ENCODE measurements around the gene OASL. TPM values are rescaled to one million over a fixed set of nuclear protein-coding genes. Genes with fewer than 3 reads are reported as not detected.
"Not testable (repeated sequence)": the region's sequence is repeated elsewhere in the genome, so short reads cannot be mapped to it uniquely, and the experiment has no call there.

OASL gene
- total RNA-seq, 4 donors from 2014 or later = 2.4 to 9.7 (median 6.6) TPM

DNA sequence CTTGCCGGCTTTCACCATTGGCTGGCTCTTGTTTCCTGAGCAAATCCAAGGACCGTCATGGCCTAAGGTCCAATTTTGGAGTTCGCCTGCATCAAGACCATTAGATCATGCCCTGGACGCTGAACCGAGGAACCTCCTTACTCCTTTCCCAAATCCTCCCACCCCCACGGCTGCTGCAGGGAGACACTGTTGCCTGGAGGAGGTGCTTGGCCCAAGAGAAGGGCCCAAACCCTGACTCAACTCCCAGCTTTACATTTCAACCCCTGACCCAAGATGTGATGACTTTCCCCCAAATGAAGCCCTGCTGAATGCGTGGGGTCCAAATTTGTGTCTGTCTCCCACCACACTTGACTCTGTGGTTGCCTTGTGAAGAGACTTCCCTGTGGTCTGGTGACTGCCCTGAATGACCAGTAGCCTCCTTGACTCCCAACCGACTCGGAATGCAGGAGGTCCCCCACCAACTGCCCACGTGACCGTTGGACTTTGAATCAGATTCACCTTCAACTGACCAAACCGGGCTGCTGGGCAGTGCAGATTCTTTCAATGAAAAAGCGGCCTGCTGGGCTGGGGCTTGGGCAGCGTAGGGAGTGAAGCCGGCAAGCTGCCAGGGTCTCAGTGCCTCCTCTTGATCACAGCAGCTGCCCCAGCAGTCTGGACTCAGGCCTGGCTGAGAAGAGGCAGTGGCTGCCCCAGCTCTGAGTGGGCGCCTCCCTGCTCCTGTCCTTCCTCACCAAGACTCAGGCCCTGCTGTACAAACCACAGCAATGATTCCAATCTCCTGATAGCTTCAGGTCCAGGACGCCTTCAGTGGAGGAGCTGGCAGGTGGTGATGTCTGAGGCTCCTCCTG lies 46.7 kb upstream of the OASL start:
- no peaks in the 10 kb centered on the region for H3K9me3 ChIP-seq
- no peak for TF ChIP-seq POLR2A (IDR thresholded peaks at IDR 0.05)
- TF ChIP-seq, protein P1, sequence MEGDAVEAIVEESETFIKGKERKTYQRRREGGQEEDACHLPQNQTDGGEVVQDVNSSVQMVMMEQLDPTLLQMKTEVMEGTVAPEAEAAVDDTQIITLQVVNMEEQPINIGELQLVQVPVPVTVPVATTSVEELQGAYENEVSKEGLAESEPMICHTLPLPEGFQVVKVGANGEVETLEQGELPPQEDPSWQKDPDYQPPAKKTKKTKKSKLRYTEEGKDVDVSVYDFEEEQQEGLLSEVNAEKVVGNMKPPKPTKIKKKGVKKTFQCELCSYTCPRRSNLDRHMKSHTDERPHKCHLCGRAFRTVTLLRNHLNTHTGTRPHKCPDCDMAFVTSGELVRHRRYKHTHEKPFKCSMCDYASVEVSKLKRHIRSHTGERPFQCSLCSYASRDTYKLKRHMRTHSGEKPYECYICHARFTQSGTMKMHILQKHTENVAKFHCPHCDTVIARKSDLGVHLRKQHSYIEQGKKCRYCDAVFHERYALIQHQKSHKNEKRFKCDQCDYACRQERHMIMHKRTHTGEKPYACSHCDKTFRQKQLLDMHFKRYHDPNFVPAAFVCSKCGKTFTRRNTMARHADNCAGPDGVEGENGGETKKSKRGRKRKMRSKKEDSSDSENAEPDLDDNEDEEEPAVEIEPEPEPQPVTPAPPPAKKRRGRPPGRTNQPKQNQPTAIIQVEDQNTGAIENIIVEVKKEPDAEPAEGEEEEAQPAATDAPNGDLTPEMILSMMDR (IDR thresholded peaks at IDR 0.05) = no peak
- no peak for DNase-seq
- no peaks in the 10 kb centered on the region for H3K4me1 ChIP-seq
- no peaks in the 10 kb centered on the region for H3K36me3 ChIP-seq
- no peak overlapping the region for H3K4me3 ChIP-seq
- intact Hi-C loops (cut with DNase I) = no loop called here
- no peak overlapping the region for H3K27ac ChIP-seq
- no peaks in the 10 kb centered on the region for H3K27me3 ChIP-seq
- WGBS, 2 donors = 88 to 93% methylated on average over 10 to 12 of the region's 17 CpGs

GRCh38 chr12:121085069-121085468 lies 46.0 kb upstream of the OASL start:
- intact Hi-C loops (cut with DNase I) = no loop called here
- DNase-seq = no peak
- TF ChIP-seq, protein P1 (IDR thresholded peaks at IDR 0.05) = no peak
- TF ChIP-seq POLR2A (IDR thresholded peaks at IDR 0.05) = no peak
- no peaks in the 10 kb centered on the region for H3K27me3 ChIP-seq
- 69 to 70% methylated on average over 3 to 4 of the region's 4 CpGs for WGBS, 2 donors
- no peaks in the 10 kb centered on the region for H3K4me1 ChIP-seq
- no peak overlapping the region for H3K4me3 ChIP-seq
- H3K9me3 ChIP-seq = no peaks in the 10 kb centered on the region
- no peaks in the 10 kb centered on the region for H3K36me3 ChIP-seq
- no peak overlapping the region for H3K27ac ChIP-seq

GRCh38 chr12:121084229-121084628 lies 45.2 kb upstream of the OASL start:
- H3K27ac ChIP-seq = no peak overlapping the region
- intact Hi-C loops (cut with DNase I) = no loop called here
- H3K9me3 ChIP-seq = no peaks in the 10 kb centered on the region
- no peaks in the 10 kb centered on the region for H3K4me1 ChIP-seq
- H3K4me3 ChIP-seq = no peak overlapping the region
- TF ChIP-seq POLR2A (IDR thresholded peaks at IDR 0.05) = no peak
- TF ChIP-seq, protein P1 (IDR thresholded peaks at IDR 0.05) = no peak
- WGBS, 2 donors = 61 to 81% methylated on average over 3 of the region's 3 CpGs
- H3K36me3 ChIP-seq = no peaks in the 10 kb centered on the region
- no peaks in the 10 kb centered on the region for H3K27me3 ChIP-seq
- DNase-seq = no peak

DNA sequence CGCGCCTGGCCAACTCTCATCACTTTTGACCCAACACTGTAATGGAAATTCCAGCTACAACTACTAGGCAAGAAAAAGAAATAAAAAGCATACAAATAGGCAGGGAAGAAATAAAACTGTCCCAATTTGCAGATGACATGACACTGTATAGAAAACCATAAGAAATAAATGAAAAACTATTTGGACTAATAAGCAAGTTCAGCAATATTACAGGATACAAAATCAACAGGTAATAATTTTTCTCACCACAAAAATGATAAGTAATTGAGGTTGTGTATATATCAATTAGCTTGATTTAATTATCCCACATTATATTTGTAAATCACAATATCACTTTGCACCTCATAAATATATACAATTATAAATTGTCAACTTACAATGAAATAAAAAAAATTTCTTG lies 41.9 kb upstream of the OASL start:
- WGBS, 2 donors = 100% methylated on average over 2 of the region's 2 CpGs; no CpG with 5 or more reads in 1 of the 2 donors
- intact Hi-C loops (cut with DNase I) = no loop called here

DNA sequence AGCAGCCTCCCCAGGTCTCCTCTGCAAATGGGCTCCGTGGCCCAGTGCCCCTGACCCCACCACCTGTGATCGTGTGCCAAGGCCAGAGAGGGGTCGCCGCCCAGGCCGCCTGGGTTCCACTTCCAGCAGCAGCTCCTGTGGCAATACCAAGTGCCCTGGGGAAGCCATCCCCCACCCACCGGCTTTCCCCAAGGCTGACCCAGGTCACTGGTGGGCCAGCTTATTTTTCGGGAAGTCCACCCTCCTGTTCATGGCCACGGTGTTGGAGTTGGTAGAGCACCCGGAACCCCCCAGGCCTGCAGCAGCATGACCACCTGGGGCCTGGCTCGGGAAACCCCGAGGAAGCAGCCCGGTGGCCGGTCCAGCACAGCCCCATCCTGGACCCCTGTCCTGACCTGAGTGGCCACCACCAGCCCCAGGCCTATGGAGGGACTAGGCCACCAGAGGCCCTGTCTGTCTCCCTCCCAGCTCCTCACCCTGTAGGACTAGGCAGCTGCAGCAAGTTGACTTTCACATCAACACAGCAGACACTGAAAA lies 40.8 kb upstream of the OASL start:
- H3K9me3 ChIP-seq = no peaks in the 10 kb centered on the region
- no peak for DNase-seq
- no peaks in the 10 kb centered on the region for H3K4me1 ChIP-seq
- TF ChIP-seq, protein P1 (IDR thresholded peaks at IDR 0.05) = no peak
- TF ChIP-seq POLR2A (IDR thresholded peaks at IDR 0.05) = no peak
- intact Hi-C loops (cut with DNase I) = no loop called here
- H3K27me3 ChIP-seq = no peaks in the 10 kb centered on the region
- no peaks in the 10 kb centered on the region for H3K36me3 ChIP-seq
- no peak overlapping the region for H3K27ac ChIP-seq
- H3K4me3 ChIP-seq = no peak overlapping the region
- WGBS, 2 donors = 67 to 88% methylated on average over 1 to 4 of the region's 13 CpGs

More for the DNA sequence above, 41.9 kb upstream of the OASL start:
- H3K9me3 ChIP-seq = no peaks in the 10 kb centered on the region
- H3K4me3 ChIP-seq = no peak overlapping the region
- no peaks in the 10 kb centered on the region for H3K36me3 ChIP-seq
- H3K4me1 ChIP-seq = no peaks in the 10 kb centered on the region
- DNase-seq = no peak
- TF ChIP-seq, protein P1 (IDR thresholded peaks at IDR 0.05) = no peak
- no peak for TF ChIP-seq POLR2A (IDR thresholded peaks at IDR 0.05)
- no peaks in the 10 kb centered on the region for H3K27me3 ChIP-seq
- H3K27ac ChIP-seq = no peak overlapping the region

DNA sequence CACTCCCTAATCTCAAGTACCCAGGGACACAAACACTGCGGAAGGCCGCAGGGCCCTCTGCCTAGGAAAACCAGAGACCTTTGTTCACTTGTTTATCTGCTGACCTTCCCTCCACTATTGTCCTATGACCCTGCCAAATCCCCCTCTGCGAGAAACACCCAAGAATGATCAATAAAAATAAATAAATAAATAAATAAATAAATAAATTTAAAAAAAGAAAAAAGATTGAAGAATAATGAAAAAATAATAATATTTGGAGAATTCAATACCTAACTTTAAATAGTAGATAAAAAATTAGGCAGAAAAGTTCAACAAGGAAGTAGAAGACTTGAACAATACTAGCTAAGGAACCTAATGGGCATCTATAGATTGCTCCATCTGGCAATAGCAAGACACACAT lies 38.4 kb upstream of the OASL start:
- H3K4me1 ChIP-seq; H3K4me3 ChIP-seq; H3K36me3 ChIP-seq; H3K27me3 ChIP-seq; DNase-seq; intact Hi-C loops (cut with DNase I); H3K27ac ChIP-seq; H3K9me3 ChIP-seq: not testable (repeated sequence)
- no CpG with 5 or more reads among the region's 3 CpGs for WGBS, 2 donors

DNA sequence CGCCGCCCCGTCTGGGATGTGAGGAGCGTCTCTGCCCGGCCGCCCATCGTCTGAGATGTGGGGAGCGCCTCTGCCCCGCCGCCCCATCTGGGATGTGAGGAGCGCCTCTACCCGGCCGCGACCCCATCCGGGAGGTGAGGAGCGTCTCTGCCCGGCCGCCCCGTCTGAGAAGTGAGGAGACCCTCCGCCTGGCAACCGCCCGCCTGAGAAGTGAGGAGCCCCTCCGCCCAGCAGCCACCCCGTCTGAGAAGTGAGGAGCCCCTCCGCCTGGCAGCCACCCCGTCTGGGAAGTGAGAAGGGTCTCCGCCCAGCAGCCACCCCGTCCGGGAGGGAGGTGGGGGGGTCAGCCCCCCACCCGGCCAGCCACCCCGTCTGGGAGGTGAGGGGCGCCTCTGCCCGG lies 36.9 kb upstream of the OASL start:
- H3K27ac ChIP-seq; H3K4me3 ChIP-seq; H3K27me3 ChIP-seq; H3K36me3 ChIP-seq; DNase-seq; intact Hi-C loops (cut with DNase I); H3K4me1 ChIP-seq: not testable (repeated sequence)
- H3K9me3 ChIP-seq = peaks cover 0 to 15% (median 0%) of the 10 kb centered on the region in 3 donors
- WGBS, 2 donors = no CpG with 5 or more reads among the region's 33 CpGs
